ENCODE results near the gene EPS8L3. TPM values are rescaled to one million over a fixed set of nuclear protein-coding genes. Genes with fewer than 3 reads are reported as not detected.
"Not testable (repeated sequence)": the region's sequence is repeated elsewhere in the genome, so short reads cannot be mapped to it uniquely, and the experiment has no call there.

The EPS8L3 gene, protein sequence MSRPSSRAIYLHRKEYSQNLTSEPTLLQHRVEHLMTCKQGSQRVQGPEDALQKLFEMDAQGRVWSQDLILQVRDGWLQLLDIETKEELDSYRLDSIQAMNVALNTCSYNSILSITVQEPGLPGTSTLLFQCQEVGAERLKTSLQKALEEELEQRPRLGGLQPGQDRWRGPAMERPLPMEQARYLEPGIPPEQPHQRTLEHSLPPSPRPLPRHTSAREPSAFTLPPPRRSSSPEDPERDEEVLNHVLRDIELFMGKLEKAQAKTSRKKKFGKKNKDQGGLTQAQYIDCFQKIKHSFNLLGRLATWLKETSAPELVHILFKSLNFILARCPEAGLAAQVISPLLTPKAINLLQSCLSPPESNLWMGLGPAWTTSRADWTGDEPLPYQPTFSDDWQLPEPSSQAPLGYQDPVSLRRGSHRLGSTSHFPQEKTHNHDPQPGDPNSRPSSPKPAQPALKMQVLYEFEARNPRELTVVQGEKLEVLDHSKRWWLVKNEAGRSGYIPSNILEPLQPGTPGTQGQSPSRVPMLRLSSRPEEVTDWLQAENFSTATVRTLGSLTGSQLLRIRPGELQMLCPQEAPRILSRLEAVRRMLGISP
- not detected in 2 replicates for total RNA-seq (2014; rRNA removed)
- not detected for polyA plus RNA-seq (2012)

DNA sequence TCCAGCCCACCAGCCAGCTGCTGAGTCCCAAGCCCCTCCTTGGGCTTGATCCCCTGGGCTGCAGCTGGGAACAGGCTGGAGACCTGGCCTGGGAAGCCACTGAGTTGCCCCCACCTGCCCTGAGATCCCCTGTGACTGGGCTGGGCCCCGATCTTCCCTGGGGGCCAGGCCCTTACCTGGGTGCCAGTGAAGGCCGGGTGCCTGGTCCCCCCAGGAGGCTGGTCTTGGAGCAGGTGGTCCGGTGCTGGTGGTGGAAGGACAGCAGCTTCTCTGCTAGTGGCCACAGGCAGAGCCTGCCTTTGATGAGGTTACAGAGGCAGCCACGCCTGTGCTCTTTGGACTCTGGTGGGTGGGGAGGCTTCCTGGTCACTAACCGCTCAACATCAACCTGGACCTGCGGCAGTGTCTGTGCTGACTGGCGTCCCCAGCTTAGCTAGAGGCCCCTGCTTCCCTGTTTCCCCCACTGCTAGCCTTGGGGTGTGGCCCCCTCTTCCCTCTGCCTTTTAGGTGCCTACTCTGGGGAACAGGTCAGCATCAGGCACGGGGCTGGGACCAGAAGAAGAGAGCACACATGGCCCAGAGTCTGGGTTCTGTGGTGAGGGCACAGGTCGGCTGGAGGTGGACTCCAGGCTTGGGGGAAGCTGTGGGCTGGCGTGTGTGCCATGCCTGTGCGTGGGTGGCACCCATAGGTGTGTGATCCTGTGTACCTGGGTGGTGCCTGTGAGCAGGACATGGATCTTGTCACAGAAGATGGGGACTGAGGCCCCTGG lies at the start of gene EPS8L3:
EPS8L3 (minus strand) TSS at position 278 of the 770 bp plus-strand sequence. CDS start 2,174 bp downstream, outside the sequence.
- no peak for DNase-seq (ENCODE audit: low read depth)

DNA sequence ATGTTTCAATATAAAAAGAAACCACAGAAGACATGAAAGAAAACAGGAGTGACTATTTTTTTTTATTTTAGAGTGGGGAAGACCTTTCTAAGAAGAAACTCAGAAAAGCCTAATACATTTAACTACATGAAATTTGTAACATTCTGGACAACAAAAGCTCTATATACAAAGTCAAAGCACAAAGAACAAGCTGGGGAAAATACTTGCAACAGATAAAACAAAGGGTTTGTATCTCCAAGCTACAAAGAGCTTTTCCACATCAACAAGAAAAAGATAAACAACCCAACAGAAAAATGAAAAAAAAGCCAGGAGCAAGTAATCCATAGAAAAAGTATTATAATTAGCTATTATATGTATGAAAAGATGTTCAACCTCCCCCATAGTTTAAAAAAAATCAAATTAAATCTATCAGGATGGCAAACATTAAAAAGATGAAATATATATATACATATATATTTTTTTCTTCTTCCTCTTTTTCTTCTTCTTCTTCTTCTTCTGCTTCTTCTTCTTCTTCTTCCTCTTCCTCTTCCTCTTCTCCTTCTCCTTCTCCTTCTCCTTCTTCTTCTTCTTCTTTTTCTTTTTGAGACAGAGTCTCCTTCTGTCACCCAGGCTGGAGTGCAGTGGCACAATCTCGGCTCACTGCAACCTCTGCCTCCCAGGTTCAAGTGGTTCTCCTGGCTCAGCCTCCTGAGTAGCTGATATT lies 49.1 kb upstream of the EPS8L3 start:
- no peak for DNase-seq (ENCODE audit: low read depth)

DNA sequence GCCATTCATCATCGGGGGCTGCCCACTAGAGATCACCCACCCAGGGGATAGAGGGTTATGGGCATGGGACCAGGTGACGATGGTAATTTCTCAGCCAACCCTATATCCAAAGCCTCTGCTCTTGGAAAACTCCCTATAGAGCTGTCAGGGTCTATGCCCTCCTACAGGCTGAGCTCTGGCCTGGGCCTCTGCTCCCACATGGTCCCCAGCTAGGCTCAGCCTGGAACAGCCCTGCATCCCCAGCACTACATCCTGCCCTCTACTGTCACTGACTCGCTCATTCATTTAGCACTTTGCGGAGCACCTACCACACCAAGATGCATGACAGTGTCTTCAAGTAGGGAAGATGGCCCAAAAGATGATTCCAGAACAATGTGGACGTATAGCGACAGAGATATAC lies 45.0 kb upstream of the EPS8L3 start:
- no peak for DNase-seq (ENCODE audit: low read depth)

DNA sequence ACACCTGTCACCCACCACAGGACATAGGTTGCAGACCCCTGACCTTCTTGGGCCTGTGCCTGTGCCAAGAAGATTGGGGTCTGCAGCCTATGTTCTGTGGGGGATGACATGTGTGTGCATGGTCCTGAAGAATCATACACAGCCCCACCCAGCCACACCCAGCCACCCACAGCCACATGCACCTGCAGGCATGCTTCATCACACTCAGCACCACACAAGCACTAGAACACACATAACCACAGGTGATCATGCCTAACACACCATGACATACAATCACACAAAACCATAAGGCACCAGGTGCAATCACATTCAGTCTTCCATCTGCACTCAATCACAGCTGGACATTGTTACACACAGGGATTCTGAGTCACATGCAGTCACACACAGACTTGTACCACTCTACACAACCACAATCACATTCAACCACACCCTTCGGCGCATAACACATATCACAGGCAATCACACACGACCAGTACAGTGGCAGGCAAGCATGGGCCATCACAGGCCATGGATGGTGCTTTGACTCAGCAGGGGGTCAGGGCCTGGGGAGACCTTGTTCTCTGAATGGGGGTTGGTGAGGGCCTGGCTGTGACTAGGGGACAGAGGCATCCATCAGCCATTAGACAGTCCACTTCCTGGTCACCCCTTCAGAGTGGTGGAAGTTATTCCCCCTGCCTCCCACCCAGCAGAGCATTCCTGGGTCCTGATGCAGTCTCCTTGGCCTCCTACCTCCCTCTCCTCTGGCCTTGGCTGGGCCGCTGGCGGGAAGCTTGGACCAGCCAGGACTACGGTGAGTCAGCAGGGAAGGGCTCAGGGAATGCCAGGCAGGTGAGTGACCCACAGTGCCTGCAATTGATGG lies 44.3 kb upstream of the EPS8L3 start:
- peak; percentile 51 for DNase-seq (ENCODE audit: low read depth)

DNA sequence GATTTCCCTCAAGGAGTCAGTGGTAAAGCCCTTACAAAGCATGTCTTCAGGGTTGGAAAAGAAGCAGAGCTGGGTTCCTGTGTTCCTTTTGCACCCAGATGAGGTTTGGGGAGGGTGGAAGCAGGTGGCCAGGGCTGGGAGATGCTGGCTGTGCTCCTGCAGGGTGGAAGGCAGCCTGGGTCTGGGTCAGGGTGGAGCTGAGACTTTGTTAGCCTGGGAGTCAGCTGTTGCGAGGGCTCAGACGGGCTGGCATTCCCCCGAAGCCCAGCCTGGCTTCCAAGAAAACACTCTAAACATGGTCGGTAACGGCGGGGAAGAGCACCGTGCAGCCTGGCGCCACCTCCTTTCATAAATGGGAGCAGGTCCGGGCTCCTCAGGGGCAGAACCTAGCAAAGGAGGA lies 43.7 kb upstream of the EPS8L3 start:
- DNase-seq (ENCODE audit: low read depth) = peak; percentile 63

DNA sequence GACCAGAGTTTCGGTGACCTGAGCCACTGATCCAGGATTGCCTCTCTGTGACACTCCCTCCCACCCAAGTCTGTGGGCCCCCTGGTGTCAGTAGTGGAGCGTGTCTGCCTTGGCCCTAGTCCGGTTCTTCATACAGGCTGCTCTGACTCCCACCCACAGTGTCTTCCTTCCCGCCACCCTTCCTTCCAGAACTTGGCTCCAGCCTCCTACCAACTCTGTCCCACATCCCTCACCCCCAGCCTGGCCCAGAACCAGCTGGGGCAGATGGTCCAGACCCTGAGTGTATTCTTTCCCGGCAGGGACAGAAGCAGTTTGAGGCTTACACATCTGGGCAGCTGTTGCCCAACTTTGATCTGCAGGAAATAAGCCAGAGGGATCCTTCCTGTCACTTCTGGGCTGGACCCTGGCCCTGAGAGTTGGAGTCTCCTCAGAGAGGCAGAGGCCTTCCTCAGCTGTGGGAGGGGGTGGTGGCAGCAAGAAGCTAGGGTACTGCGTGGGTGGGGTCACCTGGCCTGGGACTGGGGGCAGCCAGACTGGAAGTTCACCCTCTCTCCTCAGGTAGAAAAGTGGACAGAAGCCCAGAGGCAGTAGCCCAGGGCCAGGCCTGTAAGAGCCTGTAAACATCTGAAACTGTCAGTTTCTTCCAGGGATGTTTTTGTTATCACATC lies 43.1 kb upstream of the EPS8L3 start:
- DNase-seq (ENCODE audit: low read depth) = no peak

DNA sequence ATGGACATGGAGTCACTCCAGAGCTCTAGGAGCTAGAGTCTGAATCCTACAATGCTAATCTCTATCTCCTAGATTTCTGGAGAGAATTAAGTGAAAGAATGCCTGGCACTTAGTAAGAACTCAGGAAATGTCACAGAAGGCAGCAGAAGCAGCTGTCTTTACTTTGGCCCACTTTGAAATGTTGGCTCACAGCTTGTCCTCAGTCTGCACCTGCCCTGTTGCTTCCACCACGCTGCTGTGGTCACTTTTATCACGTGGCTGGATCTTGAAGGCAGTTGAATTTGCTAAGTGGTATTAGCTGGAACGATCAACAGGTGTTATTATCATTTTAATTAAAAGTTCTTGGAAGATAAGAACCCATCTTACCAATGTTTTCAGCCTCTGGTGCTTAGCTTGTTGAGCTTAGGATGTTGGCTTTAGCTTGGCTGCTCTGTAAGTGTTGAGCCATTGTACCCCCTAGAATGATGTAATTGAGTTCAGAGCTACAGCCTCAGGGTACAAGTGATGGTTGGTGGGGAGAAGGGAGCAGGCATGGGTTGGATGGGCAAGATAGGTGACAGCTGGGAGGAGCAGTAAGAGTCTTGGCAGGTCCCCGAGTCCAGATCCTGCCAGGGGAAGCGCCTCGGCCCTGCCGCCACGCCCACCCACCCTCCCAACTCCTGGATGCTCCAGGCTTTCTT lies 41.9 kb upstream of the EPS8L3 start:
- peak; percentile 92 for DNase-seq (ENCODE audit: low read depth)

DNA sequence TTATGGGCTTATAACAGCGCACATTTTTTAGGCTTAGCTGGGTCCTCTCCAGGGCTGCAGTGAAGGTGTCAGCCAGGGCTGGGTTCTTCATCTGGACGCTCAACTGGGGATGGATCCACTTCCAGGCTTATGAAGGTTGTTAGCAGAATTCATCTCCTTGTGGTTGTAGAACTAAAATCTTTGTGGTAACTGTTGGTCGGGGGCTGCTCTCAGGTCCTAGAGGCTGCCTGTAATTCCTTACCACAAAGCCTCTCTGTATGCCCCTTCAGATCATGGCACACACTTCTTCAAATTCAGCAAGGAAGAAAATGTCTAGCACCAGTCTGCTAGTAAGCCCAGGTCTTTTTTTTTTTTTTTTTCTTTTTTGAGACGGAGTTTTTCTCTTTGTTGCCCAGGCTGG lies 40.9 kb upstream of the EPS8L3 start:
- DNase-seq (ENCODE audit: low read depth) = no peak

DNA sequence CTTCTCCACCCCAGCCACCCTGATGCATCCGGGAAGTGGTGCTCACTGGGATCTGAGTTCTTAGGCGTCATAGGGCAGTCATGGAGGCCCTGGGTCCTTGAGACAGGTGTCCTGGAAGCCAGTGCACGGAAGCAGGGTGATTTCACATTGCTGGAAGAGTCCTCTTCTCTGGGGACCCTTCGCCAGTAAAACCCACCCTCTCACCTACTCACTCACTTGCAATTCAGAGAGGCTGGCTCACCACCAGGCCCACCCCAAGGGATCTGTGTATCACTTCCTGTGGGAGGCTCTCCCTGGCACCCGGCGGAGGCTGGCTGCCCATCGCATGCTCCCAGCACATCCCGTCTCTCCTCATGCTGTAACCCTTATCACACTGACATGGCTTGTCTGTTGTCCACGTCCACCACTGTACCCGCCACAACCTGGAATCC lies 40.2 kb upstream of the EPS8L3 start:
- DNase-seq (ENCODE audit: low read depth) = no peak

DNA sequence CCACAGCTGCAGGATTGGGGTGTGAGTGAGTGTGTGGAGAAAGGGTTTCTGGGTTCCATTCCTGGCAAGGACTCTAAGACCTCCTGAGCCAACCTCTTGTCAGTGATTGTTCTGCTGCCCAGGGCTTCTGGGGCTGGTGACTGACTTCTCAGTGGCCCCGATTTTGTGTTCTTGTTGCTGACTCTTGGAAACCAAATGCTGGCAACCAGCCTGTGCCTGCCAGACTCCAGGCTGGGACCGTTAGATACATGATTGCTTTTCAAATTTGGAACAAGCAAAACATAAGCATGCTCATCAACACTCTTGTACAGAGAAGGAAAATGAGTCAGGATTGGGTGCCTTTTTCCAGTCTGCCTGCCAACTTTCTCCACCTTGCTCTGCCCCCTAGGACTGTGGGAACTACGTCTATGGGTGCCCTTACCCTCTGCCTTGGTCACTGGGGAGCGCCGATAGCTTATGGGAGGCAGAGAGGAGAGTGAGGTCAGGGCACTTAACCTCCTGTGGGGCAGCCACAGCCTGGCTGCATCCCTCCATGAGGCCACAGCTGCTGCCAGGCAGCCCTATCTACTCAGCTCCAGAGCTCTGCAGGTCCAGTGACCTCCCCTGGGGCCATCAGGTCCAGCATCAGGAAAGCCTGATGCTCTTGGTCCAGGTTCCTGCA lies 39.3 kb upstream of the EPS8L3 start:
- peak; percentile 63 for DNase-seq (ENCODE audit: low read depth)

DNA sequence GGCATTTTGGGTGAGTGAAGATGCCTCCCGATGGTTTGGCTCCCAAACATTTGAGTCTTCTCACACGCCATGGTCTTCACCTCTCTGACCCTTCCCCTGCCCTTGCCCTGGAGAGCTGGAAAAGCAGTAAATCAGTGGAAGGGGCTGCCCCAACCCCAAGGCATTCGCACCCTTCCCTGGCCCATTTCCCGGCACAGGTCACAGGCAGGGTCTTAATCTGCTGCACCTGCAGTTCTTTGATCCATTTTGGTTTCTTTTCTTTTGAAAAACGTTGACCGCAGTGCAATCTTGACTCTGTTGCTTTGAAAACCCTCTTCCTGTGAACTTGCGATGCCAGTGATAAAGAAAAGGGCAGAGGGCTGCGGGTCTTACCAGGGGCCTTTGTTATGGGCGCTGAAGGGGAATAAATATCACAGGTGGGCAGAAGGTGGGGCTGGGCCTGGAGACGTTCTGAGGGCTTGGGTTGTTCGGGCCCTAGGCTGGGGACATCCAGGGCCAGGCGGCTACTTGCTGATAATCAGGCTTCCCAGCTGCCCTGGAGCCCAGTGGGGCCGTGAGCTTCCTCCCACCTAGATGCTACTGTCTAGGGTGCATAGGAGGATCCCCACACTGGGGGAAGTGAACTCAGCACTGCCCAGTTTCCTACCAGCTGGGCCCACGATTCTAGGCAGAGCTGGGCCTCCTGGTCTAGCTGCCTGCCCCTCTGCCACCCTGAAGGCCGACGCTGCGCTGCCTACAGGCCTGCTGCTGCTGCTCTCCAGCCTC lies 38.6 kb upstream of the EPS8L3 start:
- no peak for DNase-seq (ENCODE audit: low read depth)

DNA sequence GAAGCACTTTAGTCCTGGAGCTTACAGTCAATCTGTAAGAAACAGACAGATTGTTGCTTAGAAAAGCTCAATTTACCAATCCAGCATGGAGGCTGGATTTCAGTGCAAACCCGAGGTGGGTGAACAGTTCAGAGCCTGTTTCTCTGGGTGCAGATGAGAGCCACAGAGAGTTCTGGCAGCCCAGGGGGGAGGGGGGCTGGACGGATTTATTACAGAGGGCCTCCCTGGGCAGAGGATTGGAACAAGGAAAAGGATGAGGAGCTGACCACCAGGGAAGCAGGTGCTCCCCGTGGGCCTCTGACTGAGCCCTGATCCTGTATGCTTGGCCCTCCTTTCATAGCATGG lies 38.0 kb upstream of the EPS8L3 start:
- no peak for DNase-seq (ENCODE audit: low read depth)

DNA sequence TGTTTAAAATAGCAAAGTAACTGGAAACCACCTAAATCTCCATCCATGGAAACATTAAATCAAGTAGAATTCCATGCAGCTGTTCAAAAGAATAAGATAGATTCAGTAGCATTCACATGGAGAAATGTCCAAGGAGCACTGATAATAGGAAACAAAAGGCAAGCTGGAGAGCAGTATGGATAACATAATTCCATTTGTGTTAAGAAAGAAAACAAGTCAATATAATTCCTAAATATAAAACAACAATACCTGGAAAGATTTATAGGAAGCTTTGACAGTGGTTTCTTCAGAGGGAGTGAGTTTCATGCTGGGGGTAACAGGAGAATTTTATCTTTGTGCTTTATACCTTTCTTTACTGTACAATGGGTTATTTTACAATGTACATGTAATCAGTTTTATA lies 36.6 kb upstream of the EPS8L3 start:
- DNase-seq (ENCODE audit: low read depth) = no peak

DNA sequence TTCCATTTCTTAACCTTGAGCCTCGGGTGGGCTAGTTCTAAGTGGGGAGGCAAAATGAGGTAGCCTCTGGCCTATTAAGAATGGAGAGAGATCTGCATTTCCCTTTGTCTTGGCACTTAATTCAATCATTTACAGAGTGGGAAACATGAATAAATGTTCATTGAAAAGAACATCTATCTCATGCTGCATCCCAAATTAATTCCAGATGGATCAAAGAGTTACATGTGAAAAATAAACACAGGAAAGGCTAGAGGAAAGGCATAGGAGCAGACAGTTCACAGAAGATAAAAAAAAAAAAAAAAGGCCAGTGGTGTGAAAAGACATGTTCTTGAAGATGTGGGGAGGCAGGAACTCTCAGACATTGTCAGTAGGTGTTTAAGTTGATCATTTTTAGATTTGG lies 35.7 kb upstream of the EPS8L3 start:
- DNase-seq (ENCODE audit: low read depth) = no peak

DNA sequence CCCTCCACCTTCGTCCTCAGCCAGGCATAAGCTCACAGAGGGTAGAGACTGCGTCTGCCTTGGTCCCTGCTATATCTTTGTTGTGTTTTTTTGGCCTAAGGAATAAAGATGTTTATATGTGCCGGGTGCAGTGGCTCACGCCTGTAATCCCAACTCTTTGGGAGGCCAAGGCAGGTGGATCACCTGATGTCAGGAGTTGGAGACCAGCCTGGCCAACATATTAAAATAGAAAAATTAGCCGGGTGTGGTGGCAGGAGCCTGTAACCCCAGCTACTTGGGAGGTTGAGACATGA lies 33.5 kb upstream of the EPS8L3 start:
- DNase-seq (ENCODE audit: low read depth) = not testable (repeated sequence)

DNA sequence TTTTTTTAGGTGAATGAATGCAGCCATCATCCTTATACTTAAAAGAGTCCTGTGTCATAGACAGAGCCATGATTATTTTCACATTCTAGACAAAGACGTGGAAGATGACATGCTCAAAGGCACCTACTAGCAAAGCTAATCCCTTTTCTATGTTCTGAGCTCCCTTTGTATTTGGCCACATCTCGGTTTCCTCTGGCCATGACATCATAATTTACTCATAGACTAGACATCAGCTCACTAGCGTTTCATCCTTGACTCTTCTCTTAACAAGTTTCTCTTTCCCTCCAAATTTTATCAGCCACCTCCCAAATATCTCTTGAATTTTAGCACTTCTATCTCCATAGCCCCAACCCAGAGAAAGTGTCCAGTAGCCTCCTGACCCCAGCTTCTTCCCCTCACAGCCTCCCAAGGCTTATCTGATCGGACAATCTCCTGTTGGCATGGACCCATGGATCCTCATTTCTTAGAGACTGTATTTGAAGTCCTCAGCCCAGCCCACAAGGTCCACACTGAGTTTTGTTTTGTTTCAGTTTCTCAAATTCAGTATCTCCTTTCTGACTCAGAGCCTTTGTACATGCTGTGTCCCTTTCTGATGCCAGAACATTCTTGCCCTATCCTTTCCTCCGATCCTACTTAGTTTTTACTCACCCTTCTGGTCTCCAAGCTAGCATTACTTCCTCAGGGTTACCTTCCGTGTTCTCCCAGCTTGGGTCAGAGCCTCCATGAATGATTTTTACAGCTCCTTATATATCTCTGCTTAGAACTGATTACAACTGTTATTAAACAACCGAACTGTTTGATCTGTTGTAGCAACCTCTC lies 33.0 kb upstream of the EPS8L3 start:
- DNase-seq (ENCODE audit: low read depth) = no peak

DNA sequence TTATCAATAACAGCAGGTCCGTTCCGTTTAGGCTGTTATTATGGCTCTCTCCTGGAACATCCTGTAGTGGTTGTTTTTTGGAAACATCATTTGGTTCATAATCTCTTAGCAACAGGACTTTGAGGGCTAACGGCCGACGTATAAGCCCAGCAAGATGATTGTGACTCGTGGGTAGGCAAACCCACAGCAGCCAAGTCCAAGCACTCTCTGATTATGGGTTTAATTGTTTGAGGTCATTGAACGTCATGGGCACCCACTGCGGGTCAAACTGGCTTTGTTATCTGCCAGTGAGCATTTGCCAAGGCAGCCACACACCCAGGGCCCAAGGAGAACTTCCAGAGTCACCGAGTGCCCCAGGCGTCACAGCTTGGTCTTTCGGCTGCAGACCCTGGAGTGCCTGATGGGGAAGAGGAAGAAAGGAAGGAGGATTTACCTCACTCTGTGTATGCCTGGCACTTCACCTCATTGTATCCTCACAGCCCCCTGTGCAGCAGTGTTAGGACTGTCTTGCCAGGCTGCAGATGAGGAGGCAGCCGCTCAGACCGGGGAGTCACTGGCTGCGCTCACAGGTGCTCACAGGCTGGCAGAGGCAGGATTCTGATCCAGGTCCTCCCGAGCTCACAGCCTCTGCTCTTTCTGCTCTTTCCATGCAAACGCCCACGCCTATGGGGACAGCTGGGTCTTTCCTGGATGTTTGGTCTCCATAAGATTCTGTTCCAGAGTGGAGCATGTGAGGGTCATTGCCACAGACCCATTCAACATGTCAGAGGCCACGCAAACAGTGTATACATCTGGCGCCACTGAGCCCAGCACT lies 30.8 kb upstream of the EPS8L3 start:
- peak; percentile 27 for DNase-seq (ENCODE audit: low read depth)

All from LHCN-M2 (cell line).